Endothelial cell of umbilical vein (primary cell): Measurements from ENCODE around the gene ZNF628.

Experiments used
- EZH2 ChIP-seq: IDR thresholded peaks from 2 replicates; pipeline ENCODE4 v1.6.1; 2012; ENCODE audit warnings: borderline replicate concordance, low read depth, mild to moderate bottlenecking, moderate library complexity, low read length, inconsistent platforms; ENCODE audit not compliant: severe bottlenecking
- GATA2 ChIP-seq: IDR thresholded peaks from 2 replicates; pipeline ENCODE4 v1.7.0; 2011; ENCODE audit warnings: low read depth, mild to moderate bottlenecking, moderate library complexity, mixed read lengths, low read length; ENCODE audit not compliant: insufficient read length, insufficient read depth
- JUN ChIP-seq: IDR thresholded peaks from 2 replicates; pipeline ENCODE4 v1.6.1; 2011; ENCODE audit warnings: borderline replicate concordance, low read depth; ENCODE audit not compliant: insufficient read length, insufficient read depth
- MAX ChIP-seq: IDR thresholded peaks from 2 replicates; pipeline ENCODE4 v1.6.1; 2011; ENCODE audit not compliant: insufficient read depth, insufficient read length
- POLR2A ChIP-seq: IDR thresholded peaks from 2 replicates; pipeline ENCODE4 v1.6.1; 2012; ENCODE audit warnings: low read depth, mild to moderate bottlenecking, control low read depth, low read length
- TF ChIP-seq, protein P1 (sequence below), 2 donors: IDR thresholded peaks; 1 replicate in 1 of 2; 2 replicates in 1 of 2; pipeline ENCODE4 v1.5.1; 2011; ENCODE audit warnings: low read length in 2 of 2, mild to moderate bottlenecking in 2 of 2, moderate library complexity in 2 of 2, control low read depth in 1 of 2, inconsistent platforms in 1 of 2, low read depth in 1 of 2; ENCODE audit not compliant: insufficient read depth in 1 of 2; ENCODE audit errors: extremely low read depth in 1 of 2

GRCh38 chr19:55461259-55461973, 15.0 kb upstream of the ZNF628 start, which contains the start of gene ISOC2:
- TF ChIP-seq POLR2A (no peak), MAX (peak; percentile 95), EZH2 (no peak), JUN (no peak), GATA2 (no peak)
- TF ChIP-seq, protein P1, sequence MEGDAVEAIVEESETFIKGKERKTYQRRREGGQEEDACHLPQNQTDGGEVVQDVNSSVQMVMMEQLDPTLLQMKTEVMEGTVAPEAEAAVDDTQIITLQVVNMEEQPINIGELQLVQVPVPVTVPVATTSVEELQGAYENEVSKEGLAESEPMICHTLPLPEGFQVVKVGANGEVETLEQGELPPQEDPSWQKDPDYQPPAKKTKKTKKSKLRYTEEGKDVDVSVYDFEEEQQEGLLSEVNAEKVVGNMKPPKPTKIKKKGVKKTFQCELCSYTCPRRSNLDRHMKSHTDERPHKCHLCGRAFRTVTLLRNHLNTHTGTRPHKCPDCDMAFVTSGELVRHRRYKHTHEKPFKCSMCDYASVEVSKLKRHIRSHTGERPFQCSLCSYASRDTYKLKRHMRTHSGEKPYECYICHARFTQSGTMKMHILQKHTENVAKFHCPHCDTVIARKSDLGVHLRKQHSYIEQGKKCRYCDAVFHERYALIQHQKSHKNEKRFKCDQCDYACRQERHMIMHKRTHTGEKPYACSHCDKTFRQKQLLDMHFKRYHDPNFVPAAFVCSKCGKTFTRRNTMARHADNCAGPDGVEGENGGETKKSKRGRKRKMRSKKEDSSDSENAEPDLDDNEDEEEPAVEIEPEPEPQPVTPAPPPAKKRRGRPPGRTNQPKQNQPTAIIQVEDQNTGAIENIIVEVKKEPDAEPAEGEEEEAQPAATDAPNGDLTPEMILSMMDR (IDR thresholded peaks at IDR 0.05; ENCODE audit: extremely low read depth in 1 of 2, insufficient read depth in 1 of 2, low read depth in 1 of 2, low read length in 2 of 2) = no peak
